GM12891 (cell line): ENCODE results near the gene SURF6. TPM values are rescaled to one million over a fixed set of nuclear protein-coding genes. Genes with fewer than 3 reads are reported as not detected.
A peak's percentile ranks its signal among the peaks of the same experiment; 100 is the strongest.
"Not testable (repeated sequence)": the region's sequence is repeated elsewhere in the genome, so short reads cannot be mapped to it uniquely, and the experiment has no call there.

Source experiments
- DNase-seq: peaks from one replicate; pipeline ENCODE4 v3.0.0; 2011; ENCODE audit warnings: low spot score; ENCODE audit not compliant: insufficient read length
- FAIRE-seq: peaks from 2 replicates; lab custom pipeline; 2011; peaks lifted over from hg19 to GRCh38; lab: Jason Lieb, UNC
- PAX5 ChIP-seq: IDR thresholded peaks from 2 replicates; pipeline ENCODE4 v1.6.1; 2011; ENCODE audit warnings: low read length, moderate library complexity, mild to moderate bottlenecking; ENCODE audit not compliant: insufficient read depth, severe bottlenecking
- POLR2A ChIP-seq: IDR thresholded peaks from 2 replicates; pipeline ENCODE4 v1.6.1; 2011; ENCODE audit warnings: low read depth, low read length, control low read depth
- POLR2AphosphoS5 ChIP-seq: IDR thresholded peaks from 2 replicates; pipeline ENCODE4 v1.6.1; 2011; ENCODE audit warnings: low read depth, low read length, control low read depth
- POU2F2 ChIP-seq: IDR thresholded peaks from 2 replicates; pipeline ENCODE4 v1.6.1; 2011; ENCODE audit warnings: low read depth, mild to moderate bottlenecking, control low read depth, low read length, moderate library complexity
- SPI1 ChIP-seq: IDR thresholded peaks from 2 replicates; pipeline ENCODE4 v1.6.1; 2011; ENCODE audit warnings: low read depth, low read length, control low read depth
- TAF1 ChIP-seq: IDR thresholded peaks from 2 replicates; pipeline ENCODE4 v1.6.1; 2011; ENCODE audit warnings: low read depth, low read length, control low read depth
- polyA plus RNA-seq: library from polyadenylated mRNA; unstranded; fragments of >200 nt; gene quantifications from one replicate; pipeline ENCODE4 v1.2.1, GENCODE V29; 2012; ENCODE audit warnings: low read depth, missing spikeins, inconsistent platforms; ENCODE audit not compliant: missing spikeins

Gene SURF6
- 16.1 TPM for polyA plus RNA-seq

DNA sequence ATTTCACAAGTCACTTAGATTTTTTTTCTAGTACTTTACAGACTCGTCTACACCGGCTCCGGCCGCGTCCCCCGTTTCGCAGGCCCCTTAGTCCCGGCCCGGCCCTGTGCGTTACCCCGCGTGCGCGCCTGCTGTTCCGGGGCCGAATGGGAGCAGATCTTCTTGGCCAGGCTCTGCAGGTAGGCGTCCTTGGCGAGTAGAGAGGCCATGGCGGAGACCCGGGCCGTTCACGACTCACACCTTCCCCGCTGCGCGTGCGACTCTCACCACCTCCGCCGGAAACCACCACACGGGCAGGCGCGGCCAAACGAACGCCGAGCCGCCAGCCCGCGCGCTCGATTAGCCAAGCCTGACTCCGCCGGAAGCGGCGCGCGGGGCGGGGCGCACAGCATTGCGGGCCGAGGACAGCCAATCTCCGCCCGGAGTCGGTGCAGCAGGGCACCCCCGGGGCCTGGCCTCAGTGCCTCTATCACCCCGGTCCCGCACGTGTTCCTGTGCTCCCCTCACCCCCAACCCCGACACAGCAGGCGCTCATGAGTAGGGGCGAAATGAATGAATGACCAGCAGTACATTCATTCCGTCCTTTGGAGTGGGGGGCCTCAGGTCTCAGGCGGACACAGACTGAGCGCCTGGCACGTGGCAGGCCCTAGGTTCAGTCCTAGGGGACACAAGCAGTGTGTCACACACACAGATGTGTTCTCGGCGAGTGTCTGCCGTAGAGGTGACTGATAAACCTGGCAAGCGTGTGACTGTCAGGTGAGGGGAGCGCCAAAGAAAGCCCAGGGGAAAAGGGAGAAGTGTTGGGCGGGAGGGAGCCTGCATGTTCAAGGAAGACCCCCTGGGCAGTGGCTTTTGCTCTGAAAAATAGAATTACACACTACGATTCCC is at the start of gene SURF6:
SURF6 (minus strand) TSS at position 265 of the 888 bp plus-strand sequence; CDS start at position 209, 56 bp downstream.
- FAIRE-seq: peak; percentile 99
- TF ChIP-seq POLR2A (peak; percentile 70), SPI1 (no peak), PAX5 (peak; percentile 59), POLR2AphosphoS5 (peak; percentile 81), TAF1 (peak; percentile 71), POU2F2 (no peak; the same call in 1 of the 2 replicates)
- DNase-seq: peak; percentile 94

DNA sequence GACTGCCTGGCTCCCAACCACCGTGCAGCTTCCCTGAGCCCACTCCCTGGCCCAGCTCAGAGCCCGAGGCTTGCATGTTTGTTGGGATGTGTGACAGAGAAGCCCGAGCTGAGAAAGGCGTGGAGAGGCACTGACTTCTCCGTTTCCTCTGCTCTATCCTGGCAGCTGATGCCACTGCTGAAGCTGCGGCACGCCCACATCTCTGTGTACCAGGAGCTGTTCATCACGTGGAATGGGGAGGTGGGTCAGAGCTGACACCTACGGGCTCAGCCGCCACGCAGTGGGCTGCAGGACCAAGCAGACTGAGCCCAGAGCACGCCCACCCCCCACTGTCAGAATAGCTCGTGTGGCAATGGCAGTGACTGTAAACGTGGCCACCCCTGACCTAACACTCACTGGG is 49.5 kb upstream of the SURF6 start:
- DNase-seq (no peak), FAIRE-seq (no peak)
- TF ChIP-seq PAX5 (no peak), POLR2AphosphoS5 (no peak), TAF1 (no peak), POLR2A (no peak), POU2F2 (no peak), SPI1 (no peak)

DNA sequence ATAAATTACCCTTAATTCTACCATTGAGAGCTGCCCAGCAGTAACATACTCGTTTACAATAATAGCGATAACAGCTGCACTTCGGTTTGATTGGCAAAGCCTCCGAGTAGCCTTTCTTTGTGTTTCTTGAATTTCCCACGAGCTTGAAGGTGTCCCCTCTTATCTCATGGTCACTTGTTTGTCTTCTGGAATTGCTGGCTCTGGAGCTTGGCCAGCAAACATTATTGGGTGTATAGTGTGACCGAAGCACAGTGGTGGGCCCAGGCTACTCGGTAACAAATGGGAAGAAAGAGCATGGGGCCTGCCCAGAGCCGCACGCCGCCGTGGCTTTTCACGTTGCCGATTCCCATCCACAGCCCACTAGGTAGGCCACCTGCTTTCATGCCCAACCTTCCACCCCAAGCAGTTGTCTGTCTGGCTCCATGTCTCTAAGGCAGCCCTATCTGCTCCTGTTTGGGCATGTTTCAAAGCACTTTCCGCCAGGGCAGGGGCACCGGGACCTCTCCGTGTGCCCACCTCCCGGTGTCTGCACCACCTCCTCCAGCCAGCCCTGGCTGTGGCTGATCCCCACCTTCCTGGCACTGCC is 48.8 kb upstream of the SURF6 start:
- DNase-seq: no peak
- FAIRE-seq: no peak
- no peak for TF ChIP-seq POLR2AphosphoS5
- no peak for TF ChIP-seq TAF1
- TF ChIP-seq SPI1: no peak
- no peak for TF ChIP-seq POLR2A
- TF ChIP-seq POU2F2: no peak
- TF ChIP-seq PAX5: no peak

DNA sequence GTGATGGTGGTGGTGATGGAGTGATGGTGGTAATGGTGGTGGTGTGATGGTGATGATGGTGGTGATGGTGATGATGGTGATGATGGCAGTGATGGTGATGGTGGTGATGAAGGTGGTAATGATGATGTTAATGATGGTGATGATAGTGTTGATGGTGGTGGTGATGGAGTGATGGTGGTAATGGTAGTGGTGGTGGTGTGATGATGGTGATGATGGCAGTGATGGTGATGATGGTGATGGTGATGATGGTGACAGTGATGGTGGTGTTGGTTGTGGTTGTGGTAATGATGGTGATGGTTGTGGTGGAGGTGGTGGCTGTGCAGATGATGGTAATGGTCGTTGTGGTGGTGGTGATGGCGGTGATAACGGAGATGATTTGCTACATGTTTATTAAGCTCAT is 47.5 kb upstream of the SURF6 start:
- DNase-seq: no peak
- TF ChIP-seq SPI1: no peak
- TF ChIP-seq POLR2A: no peak
- no peak for TF ChIP-seq POU2F2
- no peak for TF ChIP-seq PAX5
- TF ChIP-seq TAF1: no peak
- no peak for TF ChIP-seq POLR2AphosphoS5
- no peak for FAIRE-seq

DNA sequence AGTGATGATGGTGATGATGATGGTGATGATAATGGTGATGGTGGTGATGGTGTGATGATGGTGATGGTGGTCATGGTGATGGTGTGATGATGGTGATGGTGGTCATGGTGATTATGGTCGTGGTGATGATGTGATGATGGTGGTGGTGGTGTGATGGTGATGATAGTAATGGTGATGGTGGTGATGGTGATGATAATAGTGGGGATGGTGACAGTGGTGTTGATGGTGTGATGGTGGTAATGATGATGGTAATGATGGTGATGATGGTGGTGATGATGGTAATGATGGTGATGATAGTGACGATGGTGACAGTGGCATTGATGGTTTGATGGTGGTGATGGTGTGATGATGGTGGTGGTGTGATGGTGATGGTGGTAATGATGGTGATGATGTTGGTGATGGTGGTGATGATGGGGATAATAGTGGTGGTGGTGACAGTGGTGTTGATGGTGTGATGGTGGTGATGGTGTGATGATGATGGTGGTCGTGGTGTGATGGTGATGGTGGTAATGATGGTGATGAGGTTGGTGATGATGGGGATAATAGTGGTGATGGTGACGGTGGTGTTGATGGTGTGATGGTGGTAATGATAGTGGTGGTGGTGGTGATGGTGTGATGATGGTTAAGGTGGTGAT is 46.6 kb upstream of the SURF6 start:
- FAIRE-seq (no peak), DNase-seq (no peak)
- TF ChIP-seq TAF1 (no peak), POLR2A (no peak), PAX5 (no peak), SPI1 (no peak), POU2F2 (no peak), POLR2AphosphoS5 (no peak)

DNA sequence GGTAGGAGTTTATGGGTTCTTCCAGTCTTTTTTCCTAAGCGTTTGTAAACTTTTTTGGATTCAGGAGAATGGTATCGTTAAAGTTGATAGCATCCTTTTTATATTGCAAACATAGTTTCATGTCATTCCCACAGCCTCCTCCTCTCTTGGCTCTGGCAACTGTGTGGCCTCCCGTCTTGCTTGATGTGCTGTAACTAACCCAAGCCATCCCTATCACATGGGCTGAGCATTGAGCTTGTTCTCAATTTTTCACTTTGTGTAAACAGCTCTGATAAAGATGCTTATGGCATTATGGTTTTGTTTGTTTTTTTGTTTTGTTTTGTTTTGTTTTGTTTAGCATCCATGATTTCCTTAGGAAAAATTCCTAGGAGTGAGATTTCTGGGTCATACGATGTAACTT is 44.7 kb upstream of the SURF6 start:
- FAIRE-seq (no peak), DNase-seq (no peak)
- TF ChIP-seq TAF1 (no peak), SPI1 (no peak), POU2F2 (no peak)

DNA sequence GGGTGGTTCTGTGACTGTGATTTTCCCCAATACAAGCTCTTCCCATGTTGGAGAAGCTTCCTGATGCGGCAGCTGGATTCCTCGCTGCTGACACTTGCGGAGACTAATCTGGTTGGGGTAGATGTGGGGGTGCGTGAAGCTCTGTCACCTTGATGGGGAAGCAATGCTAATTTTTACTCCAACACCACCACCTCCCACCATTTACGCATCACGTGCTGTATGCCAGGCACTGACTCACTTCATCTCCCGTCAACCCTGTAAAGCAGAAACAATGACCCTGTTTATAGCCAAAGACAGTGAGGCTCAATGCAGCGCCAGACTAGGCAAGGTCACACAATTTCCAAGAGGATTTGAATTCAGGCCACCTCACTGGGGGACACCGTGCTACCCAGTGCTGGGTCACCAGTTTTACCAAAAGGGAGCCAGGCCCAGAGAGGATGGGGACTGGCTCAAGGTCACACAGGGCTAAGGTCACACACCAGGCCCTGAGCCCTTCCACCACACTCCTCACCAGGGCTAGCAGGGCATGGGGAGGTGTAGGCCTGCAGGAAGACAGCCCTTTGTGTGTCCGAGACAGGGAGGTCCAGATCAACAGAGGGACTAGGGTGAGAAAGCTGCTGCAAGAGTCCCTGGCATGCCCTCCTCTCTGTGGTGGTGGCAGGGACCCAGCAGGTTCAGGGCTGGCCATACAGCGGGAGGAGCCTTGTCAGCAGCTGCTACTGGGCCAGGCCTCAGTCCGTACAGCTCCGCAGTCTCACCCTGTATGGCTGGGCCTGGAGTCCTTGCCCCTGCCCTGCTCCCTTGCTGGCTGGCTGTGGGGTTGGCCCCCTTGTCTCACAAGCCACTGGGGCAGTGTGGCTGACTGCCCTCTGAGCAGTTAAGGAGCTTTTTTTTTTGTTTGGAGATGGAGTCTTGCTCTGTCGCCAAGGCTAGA is 43.4 kb upstream of the SURF6 start:
- TF ChIP-seq POLR2A (no peak), PAX5 (no peak), TAF1 (no peak), POU2F2 (no peak), POLR2AphosphoS5 (no peak), SPI1 (no peak)
- DNase-seq (no peak), FAIRE-seq (no peak)

DNA sequence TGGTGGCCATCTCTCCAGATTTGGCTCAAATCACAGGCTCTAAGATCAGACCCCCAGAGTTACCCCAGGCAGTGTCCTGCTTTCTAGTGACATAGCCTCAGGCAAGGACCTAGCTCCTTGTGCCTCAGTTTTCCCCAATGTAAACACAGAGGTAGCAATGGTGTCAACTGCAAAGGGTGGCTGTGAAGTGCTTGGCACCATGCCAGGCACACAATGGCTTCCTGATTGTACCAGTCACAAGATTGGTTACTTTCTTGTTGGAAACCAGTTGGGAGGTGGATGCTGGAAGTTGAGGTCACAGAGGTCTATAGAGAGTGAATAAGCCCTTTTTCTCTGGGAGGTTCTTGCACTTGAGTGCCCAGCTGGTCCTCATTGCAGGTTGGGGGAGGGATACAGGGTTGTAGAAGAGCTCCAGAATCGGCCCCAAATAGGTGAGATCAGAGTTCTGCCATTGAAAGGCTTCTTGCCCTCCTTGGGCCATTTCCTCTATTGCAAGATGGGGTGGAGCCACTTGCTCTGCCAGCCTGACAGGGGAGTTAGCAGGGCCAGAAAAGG is 42.5 kb upstream of the SURF6 start:
- FAIRE-seq (no peak), DNase-seq (no peak)
- TF ChIP-seq POU2F2: no peak

DNA sequence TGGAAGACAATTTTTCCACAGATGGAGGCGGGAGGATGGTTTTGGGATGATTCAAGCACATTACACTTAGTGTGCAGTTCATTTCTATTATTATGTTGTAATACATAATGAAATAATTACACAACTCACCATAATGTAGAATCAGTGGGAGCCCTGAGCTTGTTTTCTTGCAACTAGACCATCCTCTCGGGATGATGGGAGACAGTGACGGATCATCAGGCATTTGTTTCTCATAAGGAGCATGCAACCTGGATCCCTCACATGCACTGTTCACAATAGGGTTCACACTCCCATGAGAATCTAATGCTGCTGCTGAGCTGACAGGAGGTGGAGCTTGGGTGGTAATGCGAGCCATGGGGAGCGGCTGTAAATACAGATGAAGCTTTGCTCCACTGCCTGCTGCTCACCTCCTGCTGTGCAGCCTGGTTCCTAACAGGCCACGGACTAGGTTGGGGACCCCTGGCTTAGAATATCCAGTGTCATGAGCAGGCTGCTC is 41.8 kb upstream of the SURF6 start:
- DNase-seq (no peak), FAIRE-seq (no peak)
- TF ChIP-seq POLR2A (no peak), POLR2AphosphoS5 (no peak), TAF1 (no peak), POU2F2 (no peak), SPI1 (no peak)

DNA sequence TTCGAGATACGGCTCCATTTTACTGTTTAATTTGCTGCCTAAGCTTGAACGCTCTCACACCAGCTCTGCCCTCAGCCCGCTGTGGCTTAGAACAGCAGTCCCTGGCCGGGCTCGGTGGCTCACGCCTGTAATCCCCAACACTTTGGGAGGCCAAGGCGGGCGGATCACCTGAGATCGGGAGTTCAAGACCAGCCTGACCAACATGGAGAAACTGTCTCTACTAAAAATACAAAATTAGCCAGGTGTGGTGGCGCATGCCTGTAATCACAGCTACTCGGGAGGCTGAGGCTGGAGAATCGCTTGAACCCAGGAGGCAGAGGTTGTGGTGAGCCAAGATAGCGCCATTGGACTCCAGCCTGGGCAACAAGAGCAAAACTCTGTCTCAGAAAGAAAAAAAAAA is 41.3 kb upstream of the SURF6 start:
- DNase-seq, FAIRE-seq: not testable (repeated sequence)
